GM12872 (cell line): ENCODE results near the gene KLHL20.

ENCODE experiments used
- TF ChIP-seq, protein P1 (sequence below): IDR thresholded peaks from 3 replicates; pipeline ENCODE4 v1.5.1; 2011; ENCODE audit warnings: low read depth, mild to moderate bottlenecking, low read length, moderate library complexity; ENCODE audit not compliant: insufficient read depth

The KLHL20 gene

DNA sequence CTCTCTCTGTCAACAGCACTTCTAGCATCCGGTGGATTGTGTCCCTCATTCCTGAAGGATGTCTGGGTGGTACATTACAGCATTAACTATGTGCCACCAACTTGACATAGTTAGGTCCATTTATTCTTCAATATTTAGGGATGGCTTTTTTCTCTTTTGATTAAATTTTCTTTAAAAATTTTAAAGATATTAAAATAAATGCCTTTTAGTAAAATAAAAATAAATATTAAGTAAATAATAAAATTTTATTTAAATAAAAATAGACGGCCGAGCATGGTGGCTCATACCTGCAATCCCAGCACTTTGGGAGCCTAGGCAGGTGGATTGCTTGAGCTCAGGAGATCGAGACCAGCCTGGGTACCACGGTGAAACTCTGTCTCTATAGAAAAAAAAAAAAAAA lies 9.7 kb upstream of the KLHL20 start:
- TF ChIP-seq, protein P1, sequence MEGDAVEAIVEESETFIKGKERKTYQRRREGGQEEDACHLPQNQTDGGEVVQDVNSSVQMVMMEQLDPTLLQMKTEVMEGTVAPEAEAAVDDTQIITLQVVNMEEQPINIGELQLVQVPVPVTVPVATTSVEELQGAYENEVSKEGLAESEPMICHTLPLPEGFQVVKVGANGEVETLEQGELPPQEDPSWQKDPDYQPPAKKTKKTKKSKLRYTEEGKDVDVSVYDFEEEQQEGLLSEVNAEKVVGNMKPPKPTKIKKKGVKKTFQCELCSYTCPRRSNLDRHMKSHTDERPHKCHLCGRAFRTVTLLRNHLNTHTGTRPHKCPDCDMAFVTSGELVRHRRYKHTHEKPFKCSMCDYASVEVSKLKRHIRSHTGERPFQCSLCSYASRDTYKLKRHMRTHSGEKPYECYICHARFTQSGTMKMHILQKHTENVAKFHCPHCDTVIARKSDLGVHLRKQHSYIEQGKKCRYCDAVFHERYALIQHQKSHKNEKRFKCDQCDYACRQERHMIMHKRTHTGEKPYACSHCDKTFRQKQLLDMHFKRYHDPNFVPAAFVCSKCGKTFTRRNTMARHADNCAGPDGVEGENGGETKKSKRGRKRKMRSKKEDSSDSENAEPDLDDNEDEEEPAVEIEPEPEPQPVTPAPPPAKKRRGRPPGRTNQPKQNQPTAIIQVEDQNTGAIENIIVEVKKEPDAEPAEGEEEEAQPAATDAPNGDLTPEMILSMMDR: no peak

DNA sequence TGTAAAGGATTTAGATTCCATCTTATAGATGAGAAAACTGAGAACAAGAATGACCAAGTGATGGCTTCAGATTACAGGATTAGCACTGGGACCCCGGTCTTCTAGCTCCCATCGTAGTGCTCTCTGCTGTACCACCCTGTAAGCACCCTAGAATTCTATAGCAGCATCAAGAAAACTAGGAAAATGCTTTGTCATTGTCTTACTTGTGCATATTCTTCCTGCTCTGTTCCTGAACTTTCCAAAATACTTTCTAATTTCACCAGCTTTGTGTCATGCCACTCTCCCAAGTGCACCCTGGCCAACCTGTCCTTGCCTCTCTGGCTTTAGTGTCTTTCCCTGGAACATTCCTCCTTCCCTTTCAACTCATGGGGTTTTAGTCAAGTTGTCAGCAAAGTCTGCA lies 6.0 kb upstream of the KLHL20 start:
- TF ChIP-seq, protein P1: no peak

DNA sequence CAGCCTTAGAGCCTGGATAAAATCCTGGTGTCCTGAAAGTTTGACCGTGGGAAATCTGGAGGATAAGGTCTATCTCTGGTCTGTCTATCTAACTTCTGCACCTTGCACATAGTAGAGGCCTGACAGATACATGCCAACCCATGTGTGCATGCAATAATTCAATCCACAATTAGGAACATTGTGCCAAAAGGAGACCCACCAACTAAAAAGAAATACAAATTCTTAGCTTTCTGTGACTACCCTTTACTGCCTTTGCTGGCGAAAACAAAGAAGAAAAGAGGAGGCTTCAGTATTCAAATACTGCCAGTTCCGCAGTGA lies 381 bp upstream of the KLHL20 start:
- TF ChIP-seq, protein P1: no peak

DNA sequence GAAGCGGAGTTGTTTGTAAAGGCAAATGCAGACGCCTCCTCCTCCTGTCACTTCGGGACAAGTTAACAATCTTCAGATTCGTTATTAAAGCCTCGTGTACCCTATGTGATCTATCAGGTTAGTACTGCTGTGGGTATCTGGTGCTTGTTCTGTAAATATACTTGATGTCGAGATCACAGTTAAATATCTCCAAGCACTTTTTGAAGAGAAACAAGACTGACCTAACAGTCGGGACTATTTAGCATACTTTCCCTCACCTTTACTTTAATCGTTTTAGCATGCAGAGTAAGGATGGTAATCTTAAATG lies 710 bp downstream of the KLHL20 start:
- TF ChIP-seq, protein P1: no peak

DNA sequence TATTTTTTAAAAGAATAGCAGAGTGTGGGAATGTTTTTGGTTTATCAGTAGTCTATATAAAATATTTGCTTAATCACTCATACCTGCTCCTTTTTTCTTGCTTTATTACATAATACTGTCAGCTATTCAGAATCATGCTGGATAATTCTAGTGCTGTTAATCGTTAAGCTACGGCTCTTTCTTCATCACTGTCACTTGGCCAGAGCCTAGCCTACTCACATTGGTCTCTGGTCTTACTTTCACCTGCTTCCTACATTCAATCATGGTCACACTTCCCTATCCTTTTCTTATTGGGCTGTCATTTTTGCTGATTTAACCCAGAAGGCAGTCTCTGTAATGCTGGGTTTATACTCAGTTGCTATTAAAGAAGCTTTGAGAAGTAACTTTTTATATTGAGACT lies 2.5 kb downstream of the KLHL20 start:
- TF ChIP-seq, protein P1: no peak

DNA sequence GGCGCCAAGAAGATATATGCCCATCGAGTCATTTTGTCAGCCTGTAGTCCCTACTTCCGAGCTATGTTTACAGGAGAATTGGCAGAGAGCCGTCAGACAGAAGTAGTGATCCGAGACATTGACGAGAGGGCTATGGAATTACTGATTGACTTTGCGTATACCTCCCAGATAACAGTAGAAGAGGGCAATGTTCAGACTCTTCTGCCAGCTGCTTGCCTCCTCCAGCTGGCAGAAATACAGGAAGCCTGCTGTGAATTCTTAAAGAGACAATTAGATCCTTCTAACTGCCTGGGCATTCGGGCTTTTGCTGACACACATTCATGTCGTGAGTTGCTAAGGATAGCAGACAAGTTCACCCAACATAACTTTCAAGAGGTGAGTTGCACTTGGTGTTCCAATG lies 19.1 kb downstream of the KLHL20 start:
- TF ChIP-seq, protein P1: no peak

DNA sequence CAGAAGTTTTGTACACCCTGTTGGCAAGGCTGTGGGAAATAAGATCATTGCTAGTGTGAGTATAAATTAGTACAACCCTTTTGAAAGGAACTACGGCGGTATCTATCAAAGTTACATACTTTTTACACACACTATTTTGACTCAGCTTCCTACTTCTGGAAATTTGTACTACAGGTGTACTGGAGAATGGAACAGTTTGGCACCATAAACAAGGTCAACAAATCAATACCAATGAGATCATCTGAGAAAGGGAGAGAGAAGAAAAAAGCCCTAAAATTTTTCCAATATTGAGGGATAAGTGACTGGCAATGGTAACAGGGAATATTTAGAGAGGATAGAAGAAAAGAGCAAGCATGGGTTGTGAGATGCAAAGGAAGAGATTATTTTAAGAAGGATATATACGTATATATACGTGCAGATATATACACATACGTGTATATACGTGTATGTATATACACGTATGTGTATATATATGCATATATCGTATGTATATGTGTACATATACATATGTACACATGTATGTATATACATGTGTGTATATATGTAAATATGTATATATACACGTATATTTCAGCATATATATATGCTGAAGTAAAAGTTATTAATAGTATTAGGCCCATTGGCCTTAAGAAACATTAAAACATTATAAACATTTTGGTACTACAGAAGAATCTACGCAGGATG lies 27.6 kb downstream of the KLHL20 start:
- TF ChIP-seq, protein P1: no peak
